SK-N-MC (cell line): ENCODE data around the gene ARHGAP24.

Source experiments
- EZH2 ChIP-seq: fragments of 200-600 bp; sonication (generic); IDR thresholded peaks from one replicate; pipeline ENCODE4 v1.6.1; 2017; ENCODE audit warnings: antibody characterized with exemption
- POLR2AphosphoS5 ChIP-seq: IDR thresholded peaks from 2 replicates; pipeline ENCODE4 v1.6.1; 2012; ENCODE audit warnings: mild to moderate bottlenecking, low read depth, low read length, borderline replicate concordance

- TF ChIP-seq EZH2 (no peak), POLR2AphosphoS5 (no peak)
Measured at GRCh38 chr4:85895755-85896154, 420.8 kb downstream of the ARHGAP24 start.
